ENCODE results near the gene AHDC1. TPM values are rescaled to one million over a fixed set of nuclear protein-coding genes. Genes with fewer than 3 reads are reported as not detected.

AHDC1 gene
- total RNA-seq, 5 donors from 2014 or later (not counting 1 experiment from before 2014, with no cell fraction given) = 21.9 to 26.4 (median 23.1) TPM

- Histone ChIP-seq H3K4me1 (ENCODE audit: control insufficient read depth in 1 of 2, extremely low read depth in 1 of 2, insufficient read depth in 2 of 2, low read length in 2 of 2) (peaks cover 37 to 58% of the 10 kb centered on the region in 2 experiments), H3K9me3 (no peaks in the 10 kb centered on the region), H3K27ac (ENCODE audit: low read length) (no peak overlapping the region), H3K36me3 (ENCODE audit: control insufficient read depth in 2 of 2, extremely low read depth in 1 of 2, insufficient read depth in 1 of 2, low read length in 1 of 2) (peaks cover 5 to 10% of the 10 kb centered on the region in 2 donors), H3K27me3 (replicated peaks in 1 of 2; ENCODE audit: control insufficient read depth in 2 of 2, extremely low read depth in 1 of 2, insufficient read depth in 2 of 2, low read length in 1 of 2) (peaks cover 0 to 5% of the 10 kb centered on the region in 2 experiments), H3K4me3 (ENCODE audit: control insufficient read depth in 1 of 2, extremely low read depth in 1 of 2, low read length in 1 of 2) (no peak overlapping the region)
- 90% methylated on average over 2 of the region's 8 CpGs for WGBS (ENCODE audit: insufficient coverage)
- ChIA-PET CTCF (no interaction called here), POLR2A (no interaction called here)
- Mint-ChIP-seq H3K9me3 (no peaks in the 10 kb centered on the region), H3K27ac (no peak overlapping the region), H3K27me3 (no peaks in the 10 kb centered on the region), H3K36me3 (no peaks in the 10 kb centered on the region), H3K4me1 (peaks cover 0 to 18% (median 4%) of the 10 kb centered on the region in 3 donors), H3K4me3 (no peak overlapping the region)
- no peak for ATAC-seq (replicated peaks in 1 of 4)
- no peak for DNase-seq
Measured at GRCh38 chr1:27593678-27594563, 10.0 kb downstream of the AHDC1 start.

GRCh38 chr1:27592931-27593677 is 10.8 kb downstream of the AHDC1 start:
- Histone ChIP-seq H3K27ac (ENCODE audit: low read length) (no peak overlapping the region), H3K4me3 (ENCODE audit: control insufficient read depth in 1 of 2, extremely low read depth in 1 of 2, low read length in 1 of 2) (no peak overlapping the region), H3K4me1 (ENCODE audit: control insufficient read depth in 1 of 2, extremely low read depth in 1 of 2, insufficient read depth in 2 of 2, low read length in 2 of 2) (peaks cover 31 to 50% of the 10 kb centered on the region in 2 experiments), H3K27me3 (replicated peaks in 1 of 2; ENCODE audit: control insufficient read depth in 2 of 2, extremely low read depth in 1 of 2, insufficient read depth in 2 of 2, low read length in 1 of 2) (peaks cover 0 to 5% of the 10 kb centered on the region in 2 experiments), H3K9me3 (no peaks in the 10 kb centered on the region), H3K36me3 (ENCODE audit: control insufficient read depth in 2 of 2, extremely low read depth in 1 of 2, insufficient read depth in 1 of 2, low read length in 1 of 2) (peaks cover 5 to 10% of the 10 kb centered on the region in 2 donors)
- DNase-seq (no peak), ATAC-seq (replicated peaks in 1 of 4) (no peak)
- Mint-ChIP-seq H3K9me3 (no peaks in the 10 kb centered on the region), H3K27me3 (no peaks in the 10 kb centered on the region), H3K4me1 (peaks cover 0 to 10% (median 0%) of the 10 kb centered on the region in 3 donors), H3K4me3 (no peak overlapping the region), H3K27ac (no peak overlapping the region), H3K36me3 (no peaks in the 10 kb centered on the region)
- POLR2A ChIA-PET = interaction anchor here in 1 of 2 donors (0.6 kb wide), 1 partner anchor 45 kb away, joined by 8 read pairs; no protein-coding TSS in a partner anchor
- 93% methylated on average over 10 of the region's 17 CpGs for WGBS (ENCODE audit: insufficient coverage)
- CTCF ChIA-PET = interaction anchor here (0.6 to 1.3 kb wide), 4 partner anchors 36 to 751 kb away, joined by 3 read pairs; no protein-coding TSS in a partner anchor

- CTCF ChIA-PET = interaction anchor here (0.6 to 1.3 kb wide), 4 partner anchors 36 to 750 kb away, joined by 3 read pairs; no protein-coding TSS in a partner anchor
- Mint-ChIP-seq H3K27me3 (no peaks in the 10 kb centered on the region), H3K4me1 (peaks cover 0 to 3% (median 0%) of the 10 kb centered on the region in 3 donors), H3K4me3 (no peak overlapping the region), H3K27ac (no peak overlapping the region), H3K9me3 (no peaks in the 10 kb centered on the region), H3K36me3 (no peaks in the 10 kb centered on the region)
- H3K27me3 ChIP-seq (replicated peaks in 1 of 2; ENCODE audit: control insufficient read depth in 2 of 2, extremely low read depth in 1 of 2, insufficient read depth in 2 of 2, low read length in 1 of 2) = peaks cover 0 to 5% of the 10 kb centered on the region in 2 experiments
- peaks cover 5 to 10% of the 10 kb centered on the region in 2 donors for H3K36me3 ChIP-seq (ENCODE audit: control insufficient read depth in 2 of 2, extremely low read depth in 1 of 2, insufficient read depth in 1 of 2, low read length in 1 of 2)
- WGBS (ENCODE audit: insufficient coverage) = 99% methylated on average over 8 of the region's 22 CpGs
- H3K9me3 ChIP-seq = no peaks in the 10 kb centered on the region
- POLR2A ChIA-PET = interaction anchor here (0.6 kb wide), 2 partner anchors 46 to 412 kb away, joined by 3 to 8 read pairs; no protein-coding TSS in a partner anchor
- no peak for DNase-seq
- peaks cover 24 to 42% of the 10 kb centered on the region in 2 experiments for H3K4me1 ChIP-seq (ENCODE audit: control insufficient read depth in 1 of 2, extremely low read depth in 1 of 2, insufficient read depth in 2 of 2, low read length in 2 of 2)
- H3K27ac ChIP-seq (ENCODE audit: low read length) = no peak overlapping the region
- H3K4me3 ChIP-seq (ENCODE audit: control insufficient read depth in 1 of 2, extremely low read depth in 1 of 2, low read length in 1 of 2) = no peak overlapping the region
- ATAC-seq (replicated peaks in 1 of 4) = no peak
Measured at GRCh38 chr1:27592232-27592930, 11.6 kb downstream of the AHDC1 start.

- DNase-seq (no peak), ATAC-seq (replicated peaks in 1 of 4) (no peak)
- no peak overlapping the region for H3K4me3 Mint-ChIP-seq
- peaks cover 19 to 35% of the 10 kb centered on the region in 2 experiments for H3K4me1 ChIP-seq (ENCODE audit: control insufficient read depth in 1 of 2, extremely low read depth in 1 of 2, insufficient read depth in 2 of 2, low read length in 2 of 2)
- H3K36me3 ChIP-seq (ENCODE audit: control insufficient read depth in 2 of 2, extremely low read depth in 1 of 2, insufficient read depth in 1 of 2, low read length in 1 of 2) = peaks cover 5 to 10% of the 10 kb centered on the region in 2 donors
- CTCF ChIA-PET = no interaction called here
- H3K4me3 ChIP-seq (ENCODE audit: control insufficient read depth in 1 of 2, extremely low read depth in 1 of 2, low read length in 1 of 2) = no peak overlapping the region
- no peaks in the 10 kb centered on the region for H3K27me3 Mint-ChIP-seq
- no peaks in the 10 kb centered on the region for H3K9me3 Mint-ChIP-seq
- H3K9me3 ChIP-seq = no peaks in the 10 kb centered on the region
- peaks cover 0 to 3% (median 0%) of the 10 kb centered on the region in 3 donors for H3K4me1 Mint-ChIP-seq
- no peak overlapping the region for H3K27ac ChIP-seq (ENCODE audit: low read length)
- peaks cover 0 to 5% of the 10 kb centered on the region in 2 experiments for H3K27me3 ChIP-seq (replicated peaks in 1 of 2; ENCODE audit: control insufficient read depth in 2 of 2, extremely low read depth in 1 of 2, insufficient read depth in 2 of 2, low read length in 1 of 2)
- no peak overlapping the region for H3K27ac Mint-ChIP-seq
- WGBS (ENCODE audit: insufficient coverage) = 91% methylated on average over 4 of the region's 4 CpGs
- H3K36me3 Mint-ChIP-seq = no peaks in the 10 kb centered on the region
- POLR2A ChIA-PET = interaction anchor here (0.5 to 0.6 kb wide), 2 partner anchors 16 to 411 kb away, joined by 3 to 9 read pairs; no protein-coding TSS in a partner anchor
Measured at GRCh38 chr1:27591622-27592021, 12.3 kb downstream of the AHDC1 start.

GRCh38 chr1:27590917-27591508 is 12.9 kb downstream of the AHDC1 start:
- no peaks in the 10 kb centered on the region for H3K36me3 Mint-ChIP-seq
- peaks cover 0 to 3% (median 0%) of the 10 kb centered on the region in 3 donors for H3K4me1 Mint-ChIP-seq
- ATAC-seq (replicated peaks in 1 of 4) (no peak), DNase-seq (no peak)
- H3K27ac Mint-ChIP-seq = no peak overlapping the region
- H3K4me3 Mint-ChIP-seq = no peak overlapping the region
- Histone ChIP-seq H3K4me1 (ENCODE audit: control insufficient read depth in 1 of 2, extremely low read depth in 1 of 2, insufficient read depth in 2 of 2, low read length in 2 of 2) (peaks cover 14 to 29% of the 10 kb centered on the region in 2 experiments), H3K9me3 (no peaks in the 10 kb centered on the region), H3K27ac (ENCODE audit: low read length) (no peak overlapping the region), H3K4me3 (ENCODE audit: control insufficient read depth in 1 of 2, extremely low read depth in 1 of 2, low read length in 1 of 2) (no peak overlapping the region), H3K36me3 (ENCODE audit: control insufficient read depth in 2 of 2, extremely low read depth in 1 of 2, insufficient read depth in 1 of 2, low read length in 1 of 2) (peaks cover 5 to 10% of the 10 kb centered on the region in 2 donors), H3K27me3 (replicated peaks in 1 of 2; ENCODE audit: control insufficient read depth in 2 of 2, extremely low read depth in 1 of 2, insufficient read depth in 2 of 2, low read length in 1 of 2) (peaks cover 0 to 5% of the 10 kb centered on the region in 2 experiments)
- H3K9me3 Mint-ChIP-seq = no peaks in the 10 kb centered on the region
- H3K27me3 Mint-ChIP-seq = no peaks in the 10 kb centered on the region
- WGBS (ENCODE audit: insufficient coverage) = 73% methylated on average over 2 of the region's 5 CpGs
- CTCF ChIA-PET = no interaction called here
- POLR2A ChIA-PET = interaction anchor here in 1 of 2 donors (0.5 kb wide), 1 partner anchor 15 kb away, joined by 9 read pairs; no protein-coding TSS in a partner anchor

All from T-cell (primary cell).